HEK293 (cell line): ENCODE data around the gene RIMS1.

ENCODE experiments used
- CTCF ChIA-PET: fragments of 350-600 bp; formaldehyde crosslinking; extraction: SDS; loops from one replicate; lab custom pipeline; 2021; ENCODE audit warnings: antibody characterized with exemption; lab: Yijun Ruan, JAX
- POLR2A ChIA-PET: fragments of 300-600 bp; formaldehyde crosslinking; extraction: SDS; loops from one replicate; lab custom pipeline; 2020; ENCODE audit warnings: antibody characterized with exemption, inconsistent platforms; lab: Yijun Ruan, JAX
- H3K27ac ChIP-seq: fragments of 200-500 bp; sonication (Bioruptor generic); 2 replicates; pipeline ENCODE4 v1.5.1; 2014; ENCODE audit warnings: low read depth, low read length, control low read depth, inconsistent platforms; ENCODE audit errors: extremely low read depth
- H3K36me3 ChIP-seq, 2 experiments: fragments of 200-500 bp in 1 of 2; sonication (Bioruptor generic) in 1 of 2; 1 replicate in 1 of 2; 2 replicates in 1 of 2; pipeline ENCODE4 v1.5.1; 2014 to 2017; ENCODE audit warnings: inconsistent platforms in 2 of 2, low read length in 2 of 2; ENCODE audit not compliant: control insufficient read depth in 2 of 2, insufficient read depth in 1 of 2
- H3K4me1 ChIP-seq: fragments of 200-500 bp; sonication (Bioruptor generic); 2 replicates; pipeline ENCODE4 v1.5.1; 2014; ENCODE audit warnings: mild to moderate bottlenecking, low read length, inconsistent platforms; ENCODE audit not compliant: control insufficient read depth, insufficient read depth
- H3K4me3 ChIP-seq: 2 replicates; pipeline ENCODE4 v1.5.1; 2011; ENCODE audit warnings: low read depth, mild to moderate bottlenecking, control low read depth, low read length, moderate library complexity
- H3K9me3 ChIP-seq: fragments of 200-500 bp; sonication (Bioruptor generic); 2 replicates; pipeline ENCODE4 v1.5.1; 2014; ENCODE audit warnings: low read depth, low read length, inconsistent platforms; ENCODE audit not compliant: control insufficient read depth, insufficient read depth
- AEBP2 ChIP-seq: fragments of 450-650 bp; formaldehyde crosslinking; IDR thresholded peaks from 2 replicates; pipeline ENCODE4 v1.5.1; 2016; ENCODE audit warnings: missing biosample characterization, missing genetic modification characterization, borderline replicate concordance
- GLI4 ChIP-seq: fragments of 450-650 bp; formaldehyde crosslinking; IDR thresholded peaks from 2 replicates; pipeline ENCODE4 v1.5.1; 2016; ENCODE audit warnings: missing biosample characterization, missing genetic modification characterization
- HOXA7 ChIP-seq: sonication (generic); formaldehyde crosslinking; IDR thresholded peaks from 2 replicates; pipeline ENCODE4 v1.8.1; 2022; ENCODE audit warnings: missing genetic modification reagents, borderline replicate concordance
- KLF16 ChIP-seq: fragments of 450-650 bp; formaldehyde crosslinking; IDR thresholded peaks from 2 replicates; pipeline ENCODE4 v1.5.1; 2017; ENCODE audit warnings: missing biosample characterization, missing genetic modification characterization
- PRDM1 ChIP-seq: fragments of 450-650 bp; formaldehyde crosslinking; IDR thresholded peaks from 2 replicates; pipeline ENCODE4; 2016; ENCODE audit warnings: missing biosample characterization, missing genetic modification characterization
- SALL2 ChIP-seq: fragments of 450-650 bp; formaldehyde crosslinking; IDR thresholded peaks from 2 replicates; pipeline ENCODE4 v1.5.0; 2017; ENCODE audit warnings: missing biosample characterization, mild to moderate bottlenecking, missing genetic modification characterization, borderline replicate concordance
- SCRT1 ChIP-seq: fragments of 450-650 bp; formaldehyde crosslinking; IDR thresholded peaks from 2 replicates; pipeline ENCODE4 v1.5.1; 2016; ENCODE audit warnings: missing biosample characterization, missing genetic modification characterization, borderline replicate concordance
- SCRT2 ChIP-seq: fragments of 450-650 bp; formaldehyde crosslinking; IDR thresholded peaks from 2 replicates; pipeline ENCODE4 v1.5.1; 2016; ENCODE audit warnings: missing biosample characterization, missing genetic modification characterization
- YY1 ChIP-seq: fragments of 450-650 bp; formaldehyde crosslinking; IDR thresholded peaks from 2 replicates; pipeline ENCODE4 v1.5.1; 2018; ENCODE audit warnings: missing biosample characterization, missing genetic modification characterization
- ZBTB48 ChIP-seq: fragments of 450-650 bp; formaldehyde crosslinking; IDR thresholded peaks from 2 replicates; pipeline ENCODE4 v1.5.1; 2016; ENCODE audit warnings: missing biosample characterization, missing genetic modification characterization
- ZFP41 ChIP-seq: fragments of 450-650 bp; formaldehyde crosslinking; IDR thresholded peaks from 2 replicates; pipeline ENCODE4 v1.5.1; 2016; ENCODE audit warnings: missing biosample characterization, missing genetic modification characterization, borderline replicate concordance
- ZNF132 ChIP-seq: fragments of 450-650 bp; formaldehyde crosslinking; IDR thresholded peaks from 2 replicates; pipeline ENCODE4 v1.5.1; 2017; ENCODE audit warnings: missing biosample characterization, missing genetic modification characterization, borderline replicate concordance
- ZNF155 ChIP-seq: fragments of 450-650 bp; formaldehyde crosslinking; IDR thresholded peaks from 2 replicates; pipeline ENCODE4 v1.5.1; 2016; ENCODE audit warnings: missing biosample characterization, missing genetic modification characterization
- ZNF18 ChIP-seq: fragments of 450-650 bp; formaldehyde crosslinking; IDR thresholded peaks from 2 replicates; pipeline ENCODE4 v1.5.1; 2016; ENCODE audit warnings: missing biosample characterization, missing genetic modification characterization
- ZNF324 ChIP-seq: fragments of 450-650 bp; formaldehyde crosslinking; IDR thresholded peaks from 2 replicates; pipeline ENCODE4 v1.5.1; 2016; ENCODE audit warnings: missing biosample characterization, missing genetic modification characterization
- ZNF350 ChIP-seq: fragments of 450-650 bp; formaldehyde crosslinking; IDR thresholded peaks from 2 replicates; pipeline ENCODE4 v1.5.0; 2017; ENCODE audit warnings: missing biosample characterization, mild to moderate bottlenecking, missing genetic modification characterization
- ZNF404 ChIP-seq: fragments of 450-650 bp; formaldehyde crosslinking; IDR thresholded peaks from 2 replicates; pipeline ENCODE4 v1.5.1; 2017; ENCODE audit warnings: missing biosample characterization, missing genetic modification characterization
- ZNF473 ChIP-seq: fragments of 450-650 bp; formaldehyde crosslinking; IDR thresholded peaks from 2 replicates; pipeline ENCODE4 v1.5.1; 2017; ENCODE audit warnings: missing biosample characterization, missing genetic modification characterization
- ZNF530 ChIP-seq: fragments of 450-650 bp; formaldehyde crosslinking; IDR thresholded peaks from 2 replicates; pipeline ENCODE4 v1.5.1; 2016; ENCODE audit warnings: low read depth, missing biosample characterization, missing genetic modification characterization
- ZNF555 ChIP-seq: fragments of 450-650 bp; formaldehyde crosslinking; conservative IDR thresholded peaks from 2 replicates; pipeline ENCODE4 v1.5.1; 2017; ENCODE audit warnings: missing biosample characterization, mild to moderate bottlenecking, missing genetic modification characterization, inconsistent platforms
- ZNF561 ChIP-seq: fragments of 450-650 bp; IDR thresholded peaks from 2 replicates; pipeline ENCODE4 v1.5.1; 2018; ENCODE audit warnings: missing biosample characterization, missing genetic modification characterization, borderline replicate concordance
- ZNF658 ChIP-seq: fragments of 450-650 bp; formaldehyde crosslinking; IDR thresholded peaks from 2 replicates; pipeline ENCODE4; 2016; ENCODE audit warnings: missing biosample characterization, missing genetic modification characterization
- ZNF677 ChIP-seq: fragments of 450-650 bp; IDR thresholded peaks from 2 replicates; pipeline ENCODE4 v1.5.0; 2018; ENCODE audit warnings: missing biosample characterization, mild to moderate bottlenecking, missing genetic modification characterization, moderate library complexity
- ZNF701 ChIP-seq: fragments of 450-650 bp; formaldehyde crosslinking; IDR thresholded peaks from 2 replicates; pipeline ENCODE4 v1.5.1; 2016; ENCODE audit warnings: missing biosample characterization, missing genetic modification characterization
- ZNF768 ChIP-seq: fragments of 450-650 bp; formaldehyde crosslinking; IDR thresholded peaks from 2 replicates; pipeline ENCODE4 v1.5.1; 2018; ENCODE audit warnings: missing biosample characterization, mild to moderate bottlenecking, missing genetic modification characterization
- ZNF843 ChIP-seq: fragments of 450-650 bp; formaldehyde crosslinking; IDR thresholded peaks from 2 replicates; pipeline ENCODE4 v1.5.1; 2016; ENCODE audit warnings: missing biosample characterization, missing genetic modification characterization
- TF ChIP-seq, protein P1 (sequence below): fragments of 450-650 bp; formaldehyde crosslinking; IDR thresholded peaks from 2 replicates; pipeline ENCODE4 v1.5.1; 2016; ENCODE audit warnings: missing biosample characterization, missing genetic modification characterization
- TF ChIP-seq, protein P2 (sequence below): fragments of 450-650 bp; formaldehyde crosslinking; IDR thresholded peaks from 2 replicates; pipeline ENCODE4 v1.5.1; 2016; ENCODE audit warnings: missing biosample characterization, missing genetic modification characterization

The RIMS1 gene

DNA sequence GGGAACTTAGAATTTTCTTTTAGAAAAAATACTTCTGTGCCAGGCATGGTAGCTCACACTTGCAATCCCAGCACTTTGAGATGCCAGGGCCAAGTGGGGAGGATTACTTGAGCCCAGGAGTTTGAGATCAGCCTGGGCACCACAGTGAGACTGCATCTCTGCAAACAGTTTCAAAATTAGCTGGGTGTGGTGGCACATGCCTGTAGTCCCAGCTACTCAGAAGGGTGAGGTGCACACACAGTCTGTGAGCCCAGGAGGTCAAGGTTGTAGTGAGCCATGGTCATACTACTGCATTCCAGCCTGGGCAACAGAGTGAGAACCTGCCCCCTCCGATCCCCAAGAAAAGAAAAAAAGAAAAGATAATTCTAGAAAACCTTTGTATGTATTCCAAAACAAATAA, 389.5 kb downstream of the RIMS1 start:
- POLR2A ChIA-PET = no interaction called here
- Histone ChIP-seq H3K9me3 (no peaks in the 10 kb centered on the region), H3K27ac (no peak overlapping the region), H3K4me3 (no peak overlapping the region), H3K4me1 (no peaks in the 10 kb centered on the region), H3K36me3 (no peaks in the 10 kb centered on the region)
- CTCF ChIA-PET = interaction anchor here (1.1 kb wide), 1 partner anchor 135 kb away, joined by 3 read pairs; no protein-coding TSS in a partner anchor
- TF ChIP-seq ZNF843 (tag by site-specific recombination) = no peak
- TF ChIP-seq GLI4 = no peak
- TF ChIP-seq ZNF701 (tag by site-specific recombination) = no peak
- no peak for TF ChIP-seq ZNF561 (tag by site-specific recombination)
- TF ChIP-seq ZNF768 (tag by site-specific recombination) = no peak
- no peak for TF ChIP-seq ZNF350 (tag by site-specific recombination)
- no peak for TF ChIP-seq ZNF473 (tag by site-specific recombination)
- TF ChIP-seq SCRT2 (tag by site-specific recombination) = no peak
- no peak for TF ChIP-seq ZNF555 (tag by site-specific recombination)
- TF ChIP-seq YY1 (tag by site-specific recombination) = no peak
- no peak for TF ChIP-seq ZNF324
- TF ChIP-seq KLF16 (tag by site-specific recombination) = no peak
- no peak for TF ChIP-seq ZNF677
- no peak for TF ChIP-seq HOXA7
- no peak for TF ChIP-seq ZNF530 (tag by site-specific recombination)
- no peak for TF ChIP-seq PRDM1
- TF ChIP-seq SALL2 (tag by site-specific recombination) = no peak
- no peak for TF ChIP-seq ZFP41 (tag by site-specific recombination)
- no peak for TF ChIP-seq AEBP2 (tag by site-specific recombination)
- TF ChIP-seq ZNF404 (tag by site-specific recombination) = no peak

- ChIA-PET CTCF (interaction anchor here (0.7 to 0.9 kb wide), 2 partner anchors 19 to 84 kb away, joined by 4 read pairs; no protein-coding TSS in a partner anchor), POLR2A (no interaction called here)
- H3K9me3 ChIP-seq = no peaks in the 10 kb centered on the region
- no peaks in the 10 kb centered on the region for H3K36me3 ChIP-seq
- H3K4me3 ChIP-seq = no peak overlapping the region
- H3K4me1 ChIP-seq = no peaks in the 10 kb centered on the region
- H3K27ac ChIP-seq = no peak overlapping the region
- TF ChIP-seq ZNF132 (tag by site-specific recombination) (no peak), ZNF658 (tag by site-specific recombination) (no peak), SCRT1 (tag by site-specific recombination) (no peak), ZNF18 (tag by site-specific recombination) (no peak), ZNF155 (no peak), ZBTB48 (tag by site-specific recombination) (no peak)
- TF ChIP-seq, protein P1, sequence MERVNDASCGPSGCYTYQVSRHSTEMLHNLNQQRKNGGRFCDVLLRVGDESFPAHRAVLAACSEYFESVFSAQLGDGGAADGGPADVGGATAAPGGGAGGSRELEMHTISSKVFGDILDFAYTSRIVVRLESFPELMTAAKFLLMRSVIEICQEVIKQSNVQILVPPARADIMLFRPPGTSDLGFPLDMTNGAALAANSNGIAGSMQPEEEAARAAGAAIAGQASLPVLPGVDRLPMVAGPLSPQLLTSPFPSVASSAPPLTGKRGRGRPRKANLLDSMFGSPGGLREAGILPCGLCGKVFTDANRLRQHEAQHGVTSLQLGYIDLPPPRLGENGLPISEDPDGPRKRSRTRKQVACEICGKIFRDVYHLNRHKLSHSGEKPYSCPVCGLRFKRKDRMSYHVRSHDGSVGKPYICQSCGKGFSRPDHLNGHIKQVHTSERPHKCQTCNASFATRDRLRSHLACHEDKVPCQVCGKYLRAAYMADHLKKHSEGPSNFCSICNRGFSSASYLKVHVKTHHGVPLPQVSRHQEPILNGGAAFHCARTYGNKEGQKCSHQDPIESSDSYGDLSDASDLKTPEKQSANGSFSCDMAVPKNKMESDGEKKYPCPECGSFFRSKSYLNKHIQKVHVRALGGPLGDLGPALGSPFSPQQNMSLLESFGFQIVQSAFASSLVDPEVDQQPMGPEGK (tag by site-specific recombination) = no peak
- TF ChIP-seq, protein P2, sequence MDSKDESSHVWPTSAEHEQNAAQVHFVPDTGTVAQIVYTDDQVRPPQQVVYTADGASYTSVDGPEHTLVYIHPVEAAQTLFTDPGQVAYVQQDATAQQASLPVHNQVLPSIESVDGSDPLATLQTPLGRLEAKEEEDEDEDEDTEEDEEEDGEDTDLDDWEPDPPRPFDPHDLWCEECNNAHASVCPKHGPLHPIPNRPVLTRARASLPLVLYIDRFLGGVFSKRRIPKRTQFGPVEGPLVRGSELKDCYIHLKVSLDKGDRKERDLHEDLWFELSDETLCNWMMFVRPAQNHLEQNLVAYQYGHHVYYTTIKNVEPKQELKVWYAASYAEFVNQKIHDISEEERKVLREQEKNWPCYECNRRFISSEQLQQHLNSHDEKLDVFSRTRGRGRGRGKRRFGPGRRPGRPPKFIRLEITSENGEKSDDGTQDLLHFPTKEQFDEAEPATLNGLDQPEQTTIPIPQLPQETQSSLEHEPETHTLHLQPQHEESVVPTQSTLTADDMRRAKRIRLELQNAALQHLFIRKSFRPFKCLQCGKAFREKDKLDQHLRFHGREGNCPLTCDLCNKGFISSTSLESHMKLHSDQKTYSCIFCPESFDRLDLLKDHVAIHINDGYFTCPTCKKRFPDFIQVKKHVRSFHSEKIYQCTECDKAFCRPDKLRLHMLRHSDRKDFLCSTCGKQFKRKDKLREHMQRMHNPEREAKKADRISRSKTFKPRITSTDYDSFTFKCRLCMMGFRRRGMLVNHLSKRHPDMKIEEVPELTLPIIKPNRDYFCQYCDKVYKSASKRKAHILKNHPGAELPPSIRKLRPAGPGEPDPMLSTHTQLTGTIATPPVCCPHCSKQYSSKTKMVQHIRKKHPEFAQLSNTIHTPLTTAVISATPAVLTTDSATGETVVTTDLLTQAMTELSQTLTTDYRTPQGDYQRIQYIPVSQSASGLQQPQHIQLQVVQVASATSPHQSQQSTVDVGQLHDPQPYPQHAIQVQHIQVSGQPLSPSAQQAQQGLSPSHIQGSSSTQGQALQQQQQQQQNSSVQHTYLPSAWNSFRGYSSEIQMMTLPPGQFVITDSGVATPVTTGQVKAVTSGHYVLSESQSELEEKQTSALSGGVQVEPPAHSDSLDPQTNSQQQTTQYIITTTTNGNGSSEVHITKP = no peak
Observed at GRCh38 chr6:72282201-72282600, 395.9 kb downstream of the RIMS1 start.
